Measurements from ENCODE around the gene PADI3. TPM values are rescaled to one million over a fixed set of nuclear protein-coding genes. Genes with fewer than 3 reads are reported as not detected.

PADI3 gene
- total and polyA plus RNA-seq, 2 experiments from 2014 or later = 0.37 to 0.80 TPM

DNA sequence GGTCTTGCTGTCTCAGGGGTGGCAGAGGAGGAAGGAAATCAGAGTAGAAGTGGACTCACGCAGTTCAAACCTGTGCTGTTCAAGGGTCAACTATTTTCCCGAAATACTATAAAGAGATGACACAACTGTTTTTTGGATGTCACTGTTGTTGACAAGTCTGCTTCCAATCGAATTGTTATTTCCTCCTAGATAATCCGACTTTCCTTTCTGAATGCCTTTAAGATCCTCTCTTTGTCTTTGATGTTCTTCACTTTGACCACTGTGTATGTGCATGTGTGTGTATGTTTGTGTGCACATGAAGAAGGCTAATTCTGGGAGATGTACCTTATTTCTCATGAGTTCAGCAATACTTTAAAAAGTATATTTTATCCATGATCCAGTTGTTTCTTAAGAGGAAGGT is 80.7 kb downstream of the PADI3 start:
- Histone ChIP-seq H3K9me2 (ENCODE audit: insufficient read depth) (no peaks in the 10 kb centered on the region), H3K4me3 (no peak overlapping the region), H3F3A (replicated peaks; ENCODE audit: low read depth) (no peaks in the 10 kb centered on the region), H3K27ac (ENCODE audit: low read depth) (no peak overlapping the region), H2AFZ (no peak overlapping the region), H3K27me3 (ENCODE audit: insufficient read depth) (no peaks in the 10 kb centered on the region), H3K79me2 (replicated peaks; ENCODE audit: insufficient read depth) (no peaks in the 10 kb centered on the region), H4K20me1 (replicated peaks; ENCODE audit: insufficient read depth) (no peaks in the 10 kb centered on the region), H3K36me3 (ENCODE audit: insufficient read depth) (no peaks in the 10 kb centered on the region), H3K4me2 (no peak overlapping the region), H3K4me1 (ENCODE audit: insufficient read depth) (no peaks in the 10 kb centered on the region)
- Mint-ChIP-seq H3K36me3 (ENCODE audit: low read depth) (no peaks in the 10 kb centered on the region), H3K4me3 (no peak overlapping the region), H3K9me3 (peaks cover 8% of the 10 kb centered on the region; the same call in 2 of the 3 replicates), H3K27me3 (ENCODE audit: insufficient read depth, low read depth, poor library complexity) (peaks cover 4% of the 10 kb centered on the region), H3K27ac (no peak overlapping the region), H3K4me1 (no peaks in the 10 kb centered on the region)
- no peak for ATAC-seq
- TF ChIP-seq, protein P1, sequence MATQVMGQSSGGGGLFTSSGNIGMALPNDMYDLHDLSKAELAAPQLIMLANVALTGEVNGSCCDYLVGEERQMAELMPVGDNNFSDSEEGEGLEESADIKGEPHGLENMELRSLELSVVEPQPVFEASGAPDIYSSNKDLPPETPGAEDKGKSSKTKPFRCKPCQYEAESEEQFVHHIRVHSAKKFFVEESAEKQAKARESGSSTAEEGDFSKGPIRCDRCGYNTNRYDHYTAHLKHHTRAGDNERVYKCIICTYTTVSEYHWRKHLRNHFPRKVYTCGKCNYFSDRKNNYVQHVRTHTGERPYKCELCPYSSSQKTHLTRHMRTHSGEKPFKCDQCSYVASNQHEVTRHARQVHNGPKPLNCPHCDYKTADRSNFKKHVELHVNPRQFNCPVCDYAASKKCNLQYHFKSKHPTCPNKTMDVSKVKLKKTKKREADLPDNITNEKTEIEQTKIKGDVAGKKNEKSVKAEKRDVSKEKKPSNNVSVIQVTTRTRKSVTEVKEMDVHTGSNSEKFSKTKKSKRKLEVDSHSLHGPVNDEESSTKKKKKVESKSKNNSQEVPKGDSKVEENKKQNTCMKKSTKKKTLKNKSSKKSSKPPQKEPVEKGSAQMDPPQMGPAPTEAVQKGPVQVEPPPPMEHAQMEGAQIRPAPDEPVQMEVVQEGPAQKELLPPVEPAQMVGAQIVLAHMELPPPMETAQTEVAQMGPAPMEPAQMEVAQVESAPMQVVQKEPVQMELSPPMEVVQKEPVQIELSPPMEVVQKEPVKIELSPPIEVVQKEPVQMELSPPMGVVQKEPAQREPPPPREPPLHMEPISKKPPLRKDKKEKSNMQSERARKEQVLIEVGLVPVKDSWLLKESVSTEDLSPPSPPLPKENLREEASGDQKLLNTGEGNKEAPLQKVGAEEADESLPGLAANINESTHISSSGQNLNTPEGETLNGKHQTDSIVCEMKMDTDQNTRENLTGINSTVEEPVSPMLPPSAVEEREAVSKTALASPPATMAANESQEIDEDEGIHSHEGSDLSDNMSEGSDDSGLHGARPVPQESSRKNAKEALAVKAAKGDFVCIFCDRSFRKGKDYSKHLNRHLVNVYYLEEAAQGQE (IDR thresholded peaks at IDR 0.05; ENCODE audit: unreplicated experiment) = no peak
- TF ChIP-seq, protein P2, sequence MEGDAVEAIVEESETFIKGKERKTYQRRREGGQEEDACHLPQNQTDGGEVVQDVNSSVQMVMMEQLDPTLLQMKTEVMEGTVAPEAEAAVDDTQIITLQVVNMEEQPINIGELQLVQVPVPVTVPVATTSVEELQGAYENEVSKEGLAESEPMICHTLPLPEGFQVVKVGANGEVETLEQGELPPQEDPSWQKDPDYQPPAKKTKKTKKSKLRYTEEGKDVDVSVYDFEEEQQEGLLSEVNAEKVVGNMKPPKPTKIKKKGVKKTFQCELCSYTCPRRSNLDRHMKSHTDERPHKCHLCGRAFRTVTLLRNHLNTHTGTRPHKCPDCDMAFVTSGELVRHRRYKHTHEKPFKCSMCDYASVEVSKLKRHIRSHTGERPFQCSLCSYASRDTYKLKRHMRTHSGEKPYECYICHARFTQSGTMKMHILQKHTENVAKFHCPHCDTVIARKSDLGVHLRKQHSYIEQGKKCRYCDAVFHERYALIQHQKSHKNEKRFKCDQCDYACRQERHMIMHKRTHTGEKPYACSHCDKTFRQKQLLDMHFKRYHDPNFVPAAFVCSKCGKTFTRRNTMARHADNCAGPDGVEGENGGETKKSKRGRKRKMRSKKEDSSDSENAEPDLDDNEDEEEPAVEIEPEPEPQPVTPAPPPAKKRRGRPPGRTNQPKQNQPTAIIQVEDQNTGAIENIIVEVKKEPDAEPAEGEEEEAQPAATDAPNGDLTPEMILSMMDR (conservative IDR thresholded peaks at IDR 0.05; ENCODE audit: low read depth in 2 of 2) = no peak
- TF ChIP-seq, protein P3, sequence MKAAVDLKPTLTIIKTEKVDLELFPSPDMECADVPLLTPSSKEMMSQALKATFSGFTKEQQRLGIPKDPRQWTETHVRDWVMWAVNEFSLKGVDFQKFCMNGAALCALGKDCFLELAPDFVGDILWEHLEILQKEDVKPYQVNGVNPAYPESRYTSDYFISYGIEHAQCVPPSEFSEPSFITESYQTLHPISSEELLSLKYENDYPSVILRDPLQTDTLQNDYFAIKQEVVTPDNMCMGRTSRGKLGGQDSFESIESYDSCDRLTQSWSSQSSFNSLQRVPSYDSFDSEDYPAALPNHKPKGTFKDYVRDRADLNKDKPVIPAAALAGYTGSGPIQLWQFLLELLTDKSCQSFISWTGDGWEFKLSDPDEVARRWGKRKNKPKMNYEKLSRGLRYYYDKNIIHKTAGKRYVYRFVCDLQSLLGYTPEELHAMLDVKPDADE (IDR thresholded peaks at IDR 0.05) = no peak
- no peak for TF ChIP-seq EZH2phosphoT487 (IDR thresholded peaks at IDR 0.05; ENCODE audit: unreplicated experiment)
- no peak for TF ChIP-seq JUNB (IDR thresholded peaks at IDR 0.05; ENCODE audit: unreplicated experiment)
- no peak for DNase-seq (ENCODE audit: low spot score)

DNA sequence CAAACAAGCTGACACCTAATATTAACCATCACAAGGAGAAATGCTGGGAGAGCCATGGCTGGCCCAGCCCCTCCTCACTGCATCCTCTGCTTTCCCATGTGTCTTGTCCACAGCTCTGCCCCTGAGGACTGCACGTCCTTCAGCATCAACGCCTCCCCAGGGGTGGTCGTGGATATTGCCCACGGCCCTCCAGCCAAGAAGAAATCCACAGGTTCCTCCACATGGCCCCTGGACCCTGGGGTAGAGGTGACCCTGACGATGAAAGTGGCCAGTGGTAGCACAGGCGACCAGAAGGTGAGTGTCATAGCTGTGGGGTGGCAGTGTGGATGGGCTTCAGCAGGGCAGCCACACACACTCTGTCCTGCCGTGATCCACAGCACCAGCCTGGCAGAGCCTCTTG is 82.0 kb downstream of the PADI3 start:
- no peak overlapping the region for H3K4me2 ChIP-seq
- H3K79me2 ChIP-seq (replicated peaks; ENCODE audit: insufficient read depth) = no peaks in the 10 kb centered on the region
- Mint-ChIP-seq H3K27me3 (ENCODE audit: insufficient read depth, low read depth, poor library complexity) (peaks cover 2% of the 10 kb centered on the region), H3K4me1 (no peaks in the 10 kb centered on the region), H3K27ac (no peak overlapping the region), H3K36me3 (ENCODE audit: low read depth) (no peaks in the 10 kb centered on the region), H3K4me3 (no peak overlapping the region), H3K9me3 (peaks cover 4% of the 10 kb centered on the region; the same call in 1 of the 3 replicates)
- H2AFZ ChIP-seq = no peak overlapping the region
- ATAC-seq = no peak
- H3F3A ChIP-seq (replicated peaks; ENCODE audit: low read depth) = no peaks in the 10 kb centered on the region
- H4K20me1 ChIP-seq (replicated peaks; ENCODE audit: insufficient read depth) = no peaks in the 10 kb centered on the region
- no peaks in the 10 kb centered on the region for H3K9me2 ChIP-seq (ENCODE audit: insufficient read depth)
- H3K27ac ChIP-seq (ENCODE audit: low read depth) = no peak overlapping the region
- no peaks in the 10 kb centered on the region for H3K4me1 ChIP-seq (ENCODE audit: insufficient read depth)
- no peak for DNase-seq (ENCODE audit: low spot score)
- no peaks in the 10 kb centered on the region for H3K36me3 ChIP-seq (ENCODE audit: insufficient read depth)
- no peaks in the 10 kb centered on the region for H3K27me3 ChIP-seq (ENCODE audit: insufficient read depth)
- no peak overlapping the region for H3K4me3 ChIP-seq
- TF ChIP-seq POLR2AphosphoS5 (IDR thresholded peaks at IDR 0.05; ENCODE audit: low read depth) (no peak), CREB1 (CRISPR knock-in tag; IDR thresholded peaks at IDR 0.05; ENCODE audit: low read depth) (no peak)
- TF ChIP-seq, protein P4, sequence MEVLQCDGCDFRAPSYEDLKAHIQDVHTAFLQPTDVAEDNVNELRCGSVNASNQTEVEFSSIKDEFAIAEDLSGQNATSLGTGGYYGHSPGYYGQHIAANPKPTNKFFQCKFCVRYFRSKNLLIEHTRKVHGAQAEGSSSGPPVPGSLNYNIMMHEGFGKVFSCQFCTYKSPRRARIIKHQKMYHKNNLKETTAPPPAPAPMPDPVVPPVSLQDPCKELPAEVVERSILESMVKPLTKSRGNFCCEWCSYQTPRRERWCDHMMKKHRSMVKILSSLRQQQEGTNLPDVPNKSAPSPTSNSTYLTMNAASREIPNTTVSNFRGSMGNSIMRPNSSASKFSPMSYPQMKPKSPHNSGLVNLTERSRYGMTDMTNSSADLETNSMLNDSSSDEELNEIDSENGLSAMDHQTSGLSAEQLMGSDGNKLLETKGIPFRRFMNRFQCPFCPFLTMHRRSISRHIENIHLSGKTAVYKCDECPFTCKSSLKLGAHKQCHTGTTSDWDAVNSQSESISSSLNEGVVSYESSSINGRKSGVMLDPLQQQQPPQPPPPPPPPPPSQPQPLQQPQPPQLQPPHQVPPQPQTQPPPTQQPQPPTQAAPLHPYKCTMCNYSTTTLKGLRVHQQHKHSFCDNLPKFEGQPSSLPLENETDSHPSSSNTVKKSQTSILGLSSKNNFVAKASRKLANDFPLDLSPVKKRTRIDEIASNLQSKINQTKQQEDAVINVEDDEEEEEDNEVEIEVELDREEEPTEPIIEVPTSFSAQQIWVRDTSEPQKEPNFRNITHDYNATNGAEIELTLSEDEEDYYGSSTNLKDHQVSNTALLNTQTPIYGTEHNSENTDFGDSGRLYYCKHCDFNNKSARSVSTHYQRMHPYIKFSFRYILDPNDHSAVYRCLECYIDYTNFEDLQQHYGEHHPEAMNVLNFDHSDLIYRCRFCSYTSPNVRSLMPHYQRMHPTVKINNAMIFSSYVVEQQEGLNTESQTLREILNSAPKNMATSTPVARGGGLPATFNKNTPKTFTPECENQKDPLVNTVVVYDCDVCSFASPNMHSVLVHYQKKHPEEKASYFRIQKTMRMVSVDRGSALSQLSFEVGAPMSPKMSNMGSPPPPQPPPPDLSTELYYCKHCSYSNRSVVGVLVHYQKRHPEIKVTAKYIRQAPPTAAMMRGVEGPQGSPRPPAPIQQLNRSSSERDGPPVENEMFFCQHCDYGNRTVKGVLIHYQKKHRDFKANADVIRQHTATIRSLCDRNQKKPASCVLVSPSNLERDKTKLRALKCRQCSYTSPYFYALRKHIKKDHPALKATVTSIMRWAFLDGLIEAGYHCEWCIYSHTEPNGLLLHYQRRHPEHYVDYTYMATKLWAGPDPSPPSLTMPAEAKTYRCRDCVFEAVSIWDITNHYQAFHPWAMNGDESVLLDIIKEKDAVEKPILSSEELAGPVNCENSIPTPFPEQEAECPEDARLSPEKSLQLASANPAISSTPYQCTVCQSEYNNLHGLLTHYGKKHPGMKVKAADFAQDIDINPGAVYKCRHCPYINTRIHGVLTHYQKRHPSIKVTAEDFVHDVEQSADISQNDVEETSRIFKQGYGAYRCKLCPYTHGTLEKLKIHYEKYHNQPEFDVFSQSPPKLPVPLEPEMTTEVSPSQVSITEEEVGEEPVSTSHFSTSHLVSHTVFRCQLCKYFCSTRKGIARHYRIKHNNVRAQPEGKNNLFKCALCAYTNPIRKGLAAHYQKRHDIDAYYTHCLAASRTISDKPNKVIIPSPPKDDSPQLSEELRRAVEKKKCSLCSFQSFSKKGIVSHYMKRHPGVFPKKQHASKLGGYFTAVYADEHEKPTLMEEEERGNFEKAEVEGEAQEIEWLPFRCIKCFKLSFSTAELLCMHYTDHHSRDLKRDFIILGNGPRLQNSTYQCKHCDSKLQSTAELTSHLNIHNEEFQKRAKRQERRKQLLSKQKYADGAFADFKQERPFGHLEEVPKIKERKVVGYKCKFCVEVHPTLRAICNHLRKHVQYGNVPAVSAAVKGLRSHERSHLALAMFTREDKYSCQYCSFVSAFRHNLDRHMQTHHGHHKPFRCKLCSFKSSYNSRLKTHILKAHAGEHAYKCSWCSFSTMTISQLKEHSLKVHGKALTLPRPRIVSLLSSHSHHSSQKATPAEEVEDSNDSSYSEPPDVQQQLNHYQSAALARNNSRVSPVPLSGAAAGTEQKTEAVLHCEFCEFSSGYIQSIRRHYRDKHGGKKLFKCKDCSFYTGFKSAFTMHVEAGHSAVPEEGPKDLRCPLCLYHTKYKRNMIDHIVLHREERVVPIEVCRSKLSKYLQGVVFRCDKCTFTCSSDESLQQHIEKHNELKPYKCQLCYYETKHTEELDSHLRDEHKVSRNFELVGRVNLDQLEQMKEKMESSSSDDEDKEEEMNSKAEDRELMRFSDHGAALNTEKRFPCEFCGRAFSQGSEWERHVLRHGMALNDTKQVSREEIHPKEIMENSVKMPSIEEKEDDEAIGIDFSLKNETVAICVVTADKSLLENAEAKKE (CRISPR knock-in tag; IDR thresholded peaks at IDR 0.05) = no peak

Data from GM23338 (cell line).